Islet of Langerhans (tissue), 1 donor: ENCODE results near the gene FBXO38.

Experiments used
- FAIRE-seq: peaks from one replicate; lab custom pipeline; 2011; peaks lifted over from hg19 to GRCh38; lab: Jason Lieb, UNC

The FBXO38 gene

DNA sequence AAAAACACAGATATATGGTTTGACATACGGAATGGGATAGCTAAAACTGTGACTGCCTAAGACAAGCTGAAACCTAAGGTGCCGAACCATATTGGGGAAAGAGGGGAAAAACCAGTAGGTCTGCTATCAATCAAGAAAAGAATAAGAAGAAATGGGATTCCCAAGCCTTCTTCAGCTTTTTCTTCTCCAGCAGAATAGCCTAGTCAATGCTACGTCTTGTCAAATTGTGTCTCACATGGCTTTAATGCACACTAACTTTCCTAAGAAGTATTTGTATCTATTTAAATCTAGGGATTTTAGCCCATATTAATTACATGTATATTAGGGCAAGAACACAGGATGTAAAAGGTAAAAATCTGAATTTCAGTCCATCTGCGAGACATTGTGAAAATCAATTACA is 797 bp upstream of the FBXO38 start:
- FAIRE-seq: peak; percentile 86

DNA sequence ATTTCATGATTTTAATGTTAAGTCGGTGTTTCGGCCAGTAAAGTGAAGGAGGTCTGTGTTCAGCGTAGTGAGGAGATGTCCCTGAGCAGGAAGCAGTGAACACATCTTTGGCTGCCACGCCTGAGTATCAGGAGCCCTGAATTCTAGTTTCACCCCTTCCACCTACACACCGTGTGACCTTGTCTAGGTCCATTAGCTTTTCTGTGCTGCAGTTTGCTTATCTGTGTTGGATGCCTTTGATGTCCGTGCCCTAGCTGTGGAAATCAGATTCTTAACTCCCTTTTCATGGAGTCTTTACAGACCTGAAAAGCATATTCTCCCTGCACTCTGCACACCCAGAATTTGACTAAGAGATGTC is 601 bp downstream of the FBXO38 start:
- no peak for FAIRE-seq

GRCh38 chr5:148385094-148385493 is 1.3 kb downstream of the FBXO38 start:
- no peak for FAIRE-seq

GRCh38 chr5:148386041-148386440 is 2.3 kb downstream of the FBXO38 start:
- FAIRE-seq: no peak

- FAIRE-seq: no peak
Observed at GRCh38 chr5:148387325-148387724, 3.6 kb downstream of the FBXO38 start.

DNA sequence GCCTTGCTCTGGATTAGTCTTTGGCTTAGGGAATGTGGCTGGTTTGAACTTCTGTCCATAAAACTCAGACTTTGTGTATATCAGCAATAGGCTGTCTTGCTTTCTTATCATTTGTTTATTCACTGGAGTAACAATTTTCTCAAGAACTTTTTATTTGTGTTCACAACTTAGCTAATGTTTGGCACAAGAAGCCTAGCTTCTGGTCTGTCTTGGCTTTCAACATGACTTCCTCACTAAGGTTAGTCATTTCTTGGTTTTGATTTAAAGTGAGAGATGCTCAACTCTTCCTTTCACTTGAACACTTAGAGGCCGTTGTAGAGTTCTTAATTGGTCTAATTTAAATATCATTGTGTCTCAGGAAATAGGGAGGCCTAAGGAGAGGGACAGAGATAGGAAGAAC is 4.9 kb downstream of the FBXO38 start:
- no peak for FAIRE-seq

GRCh38 chr5:148390914-148391313 is 7.2 kb downstream of the FBXO38 start:
- FAIRE-seq: no peak

- FAIRE-seq: no peak
Observed at GRCh38 chr5:148391422-148391821, 7.7 kb downstream of the FBXO38 start.

DNA sequence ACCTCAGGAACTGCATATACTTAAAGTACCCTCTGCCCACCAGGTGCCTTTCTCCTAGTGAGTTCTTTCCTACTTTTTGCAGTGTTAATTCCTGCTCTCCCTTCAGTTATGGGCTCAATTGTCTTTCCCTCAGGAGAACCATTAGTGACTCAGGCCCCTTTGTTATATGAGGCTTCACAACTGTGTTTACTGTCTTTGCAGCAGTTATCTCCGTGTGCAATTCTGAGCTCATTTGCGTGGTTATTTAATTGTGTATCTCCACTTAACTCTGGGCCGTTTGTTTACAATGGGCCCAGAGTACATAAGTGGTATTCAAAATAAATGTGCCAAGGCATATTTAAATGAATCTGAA is 9.6 kb downstream of the FBXO38 start:
- FAIRE-seq: no peak

- no peak for FAIRE-seq
Observed at GRCh38 chr5:148394587-148395019, 10.8 kb downstream of the FBXO38 start.

DNA sequence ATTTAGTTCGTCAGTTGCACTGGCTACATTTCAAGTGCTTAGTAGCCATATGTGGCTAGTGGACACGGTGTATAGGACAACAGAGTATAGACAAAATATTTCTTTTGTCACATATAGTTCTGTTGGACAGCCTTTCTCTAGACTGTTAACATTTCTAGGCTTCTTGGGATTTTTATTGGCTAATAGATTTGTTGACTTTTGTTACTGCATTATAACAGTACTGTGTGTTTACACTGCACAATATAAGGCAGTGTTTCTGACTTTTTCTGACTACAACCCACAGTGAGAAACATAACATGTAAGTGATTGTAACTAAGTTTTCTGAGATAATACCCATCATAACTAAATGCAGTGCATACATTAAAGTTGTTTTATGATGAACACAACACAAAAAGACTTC is 11.3 kb downstream of the FBXO38 start:
- no peak for FAIRE-seq

GRCh38 chr5:148397968-148398595 is 14.3 kb downstream of the FBXO38 start:
- no peak for FAIRE-seq

GRCh38 chr5:148398698-148399121 is 15.0 kb downstream of the FBXO38 start:
- peak; percentile 13 for FAIRE-seq

- FAIRE-seq: no peak
Observed at GRCh38 chr5:148401604-148402003, 17.8 kb downstream of the FBXO38 start.

GRCh38 chr5:148403344-148403743 is 19.6 kb downstream of the FBXO38 start:
- FAIRE-seq: no peak

- no peak for FAIRE-seq
Observed at GRCh38 chr5:148406406-148406805, 22.6 kb downstream of the FBXO38 start.

GRCh38 chr5:148408092-148408491 is 24.3 kb downstream of the FBXO38 start:
- FAIRE-seq: no peak

- no peak for FAIRE-seq
Observed at GRCh38 chr5:148412124-148412523, 28.4 kb downstream of the FBXO38 start.

DNA sequence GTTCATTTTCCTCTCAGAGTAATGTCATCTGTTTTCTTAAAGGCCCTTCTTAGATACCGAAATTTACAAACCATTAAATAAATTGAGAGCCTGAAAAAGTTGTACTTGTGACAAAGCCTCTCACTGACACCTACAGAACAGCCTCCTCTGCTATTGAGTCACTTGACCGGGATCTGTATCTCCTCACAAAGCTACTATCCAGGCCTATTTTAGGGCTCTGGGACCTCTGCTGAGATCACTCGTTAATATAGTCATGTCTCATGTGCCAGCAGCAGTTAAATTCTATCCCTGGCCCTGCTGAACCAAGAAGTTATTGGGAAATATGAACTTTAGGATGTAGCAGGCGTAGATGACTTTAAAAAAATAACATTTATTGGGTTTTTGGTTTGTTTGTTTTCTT is 31.1 kb downstream of the FBXO38 start:
- no peak for FAIRE-seq

DNA sequence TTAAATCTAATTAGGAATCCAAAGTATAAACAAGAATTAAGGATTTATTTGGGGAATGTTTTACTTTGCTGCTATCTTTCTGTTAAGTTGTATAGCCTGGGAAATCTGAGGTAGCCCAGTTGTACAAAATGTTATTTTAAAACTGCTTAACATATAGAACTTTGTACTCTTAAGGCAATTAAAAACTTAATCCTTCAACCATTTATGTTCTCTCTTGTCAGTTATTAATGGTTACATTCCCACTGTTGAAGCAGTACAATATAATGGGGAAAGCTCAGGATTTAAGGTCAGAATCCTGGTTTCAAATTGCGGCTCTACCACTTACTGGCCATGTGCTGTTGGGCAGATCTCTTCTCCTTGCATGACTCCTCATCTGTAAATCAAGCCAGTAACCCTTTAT is 32.7 kb downstream of the FBXO38 start:
- FAIRE-seq: no peak

DNA sequence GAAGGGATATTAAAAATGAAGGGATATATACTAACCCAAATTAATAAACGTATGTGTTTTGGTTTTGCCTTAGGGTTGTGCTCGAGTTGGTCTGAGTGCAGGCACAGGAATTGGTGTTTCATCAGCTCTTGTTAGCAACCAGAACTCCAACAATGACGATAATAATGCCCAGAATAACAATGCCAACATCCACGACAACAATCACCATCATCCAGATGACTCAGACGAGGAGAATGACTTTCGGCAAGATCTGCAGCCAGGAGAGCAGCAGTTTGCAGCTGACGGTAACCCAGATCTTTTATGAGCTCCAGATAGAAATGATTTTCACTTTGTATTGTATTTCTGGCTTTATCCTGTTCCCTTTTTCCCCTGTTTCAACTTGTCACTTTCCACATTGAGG is 33.2 kb downstream of the FBXO38 start:
- no peak for FAIRE-seq

DNA sequence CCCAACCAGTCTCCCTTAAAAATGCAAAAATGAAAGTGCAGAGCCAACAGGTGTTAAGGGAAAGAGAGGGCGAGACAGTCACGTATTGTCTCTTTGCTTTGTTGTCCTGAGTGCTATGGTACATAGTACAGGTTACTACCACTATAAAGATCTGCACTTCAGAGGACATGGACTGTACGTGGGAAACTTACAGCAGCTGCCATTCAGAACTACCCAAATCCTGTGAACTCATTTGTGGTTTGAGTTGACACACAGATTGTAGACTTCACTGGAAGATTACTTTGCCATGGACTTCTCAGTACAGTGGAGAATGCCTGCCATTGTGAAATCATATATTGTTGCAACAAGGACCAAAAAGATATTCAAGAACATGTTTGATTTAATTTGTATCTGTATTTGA is 34.8 kb downstream of the FBXO38 start:
- no peak for FAIRE-seq

GRCh38 chr5:148421661-148422060 is 37.9 kb downstream of the FBXO38 start:
- FAIRE-seq: no peak

DNA sequence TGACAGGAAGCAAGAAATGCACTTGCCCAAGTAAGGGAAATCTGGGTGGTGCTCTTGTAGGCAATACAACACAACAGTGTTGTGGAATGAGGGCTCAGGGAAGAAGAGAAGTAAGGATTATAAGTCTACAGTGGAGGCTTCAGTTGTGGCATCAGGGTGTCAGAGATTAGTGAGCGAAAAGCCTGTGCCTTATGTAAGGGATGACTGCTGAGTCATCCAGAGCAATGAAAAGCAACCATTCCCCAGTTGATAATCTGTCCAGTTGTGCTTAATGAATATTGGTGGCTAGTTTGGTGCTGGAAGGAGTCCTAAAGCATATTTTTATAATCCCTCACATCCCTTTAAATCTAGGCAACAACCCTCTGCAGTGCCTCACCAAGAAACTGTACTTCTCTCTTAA is 42.0 kb downstream of the FBXO38 start:
- FAIRE-seq: no peak

GRCh38 chr5:148426514-148426913 is 42.8 kb downstream of the FBXO38 start:
- FAIRE-seq: no peak
